Measurements from ENCODE around the gene PPTC7.
A peak's percentile ranks its signal among the peaks of the same experiment; 100 is the strongest.
"Not testable (repeated sequence)": the region's sequence is repeated elsewhere in the genome, so short reads cannot be mapped to it uniquely, and the experiment has no call there.

Gene PPTC7

DNA sequence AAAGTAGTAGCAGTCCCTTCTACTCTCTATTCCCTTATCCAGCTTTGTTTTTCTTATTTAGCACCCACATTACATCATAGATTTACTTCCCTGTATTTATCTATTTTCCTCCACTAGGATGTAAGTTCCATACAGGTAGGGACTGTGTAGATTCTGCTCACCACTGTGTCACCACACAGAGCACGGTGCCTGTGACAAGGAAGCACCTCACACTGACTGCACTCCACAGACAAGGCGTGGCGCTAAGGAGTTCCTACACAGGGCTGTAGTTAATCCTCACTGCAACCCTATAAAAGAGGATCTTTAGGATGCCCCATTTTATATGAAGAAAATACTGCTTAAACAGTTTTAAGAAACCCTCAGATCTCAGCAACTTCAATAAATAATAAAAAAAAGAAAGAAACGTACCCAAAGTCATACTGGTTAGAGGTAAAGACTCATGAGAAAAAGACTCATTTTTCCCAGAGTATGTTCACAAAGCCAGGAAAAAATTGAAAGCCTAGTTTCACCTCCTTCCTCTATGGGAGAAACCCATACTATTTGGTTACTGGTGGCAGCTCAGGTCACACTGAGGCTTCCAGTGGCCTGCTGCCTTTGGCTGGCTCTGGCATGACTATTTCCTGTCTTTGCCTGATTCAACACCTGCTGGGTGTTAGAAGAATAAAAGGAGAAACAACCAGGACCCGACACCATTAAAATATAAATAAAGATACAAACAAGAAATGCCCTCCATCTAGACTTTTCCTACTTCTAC lies 44.1 kb downstream of the PPTC7 start:
- H3K27ac Mint-ChIP-seq = peak overlapping the region; percentile 16
- H3K9me3 Mint-ChIP-seq = no peaks in the 10 kb centered on the region
- H3K36me3 Mint-ChIP-seq (ENCODE audit: low read depth) = peaks cover 68% of the 10 kb centered on the region
- peaks cover 35% of the 10 kb centered on the region for H3K4me1 Mint-ChIP-seq (ENCODE audit: low read depth)
- no peaks in the 10 kb centered on the region for H3K27me3 Mint-ChIP-seq
- H3K4me3 Mint-ChIP-seq = no peak overlapping the region

- Mint-ChIP-seq H3K27me3 (no peaks in the 10 kb centered on the region), H3K9me3 (no peaks in the 10 kb centered on the region), H3K4me1 (ENCODE audit: low read depth) (peaks cover 32% of the 10 kb centered on the region), H3K4me3 (no peak overlapping the region), H3K36me3 (ENCODE audit: low read depth) (peaks cover 62% of the 10 kb centered on the region), H3K27ac (peak overlapping the region; percentile 53)
Measured at GRCh38 chr12:110537605-110538409, 45.3 kb downstream of the PPTC7 start.

- Mint-ChIP-seq H3K4me1 (ENCODE audit: low read depth) (peaks cover 32% of the 10 kb centered on the region), H3K27ac (no peak overlapping the region), H3K36me3 (ENCODE audit: low read depth) (peaks cover 57% of the 10 kb centered on the region), H3K4me3 (no peak overlapping the region), H3K9me3 (no peaks in the 10 kb centered on the region), H3K27me3 (no peaks in the 10 kb centered on the region)
Measured at GRCh38 chr12:110536834-110537604, 46.1 kb downstream of the PPTC7 start.

GRCh38 chr12:110534811-110535210 lies 48.3 kb downstream of the PPTC7 start:
- Mint-ChIP-seq H3K9me3 (no peaks in the 10 kb centered on the region), H3K4me1 (ENCODE audit: low read depth) (peaks cover 47% of the 10 kb centered on the region), H3K27me3 (no peaks in the 10 kb centered on the region), H3K4me3 (no peak overlapping the region), H3K36me3 (ENCODE audit: low read depth) (peaks cover 70% of the 10 kb centered on the region), H3K27ac (no peak overlapping the region)

GRCh38 chr12:110533607-110534006 lies 49.5 kb downstream of the PPTC7 start:
- peaks cover 68% of the 10 kb centered on the region for H3K36me3 Mint-ChIP-seq (ENCODE audit: low read depth)

DNA sequence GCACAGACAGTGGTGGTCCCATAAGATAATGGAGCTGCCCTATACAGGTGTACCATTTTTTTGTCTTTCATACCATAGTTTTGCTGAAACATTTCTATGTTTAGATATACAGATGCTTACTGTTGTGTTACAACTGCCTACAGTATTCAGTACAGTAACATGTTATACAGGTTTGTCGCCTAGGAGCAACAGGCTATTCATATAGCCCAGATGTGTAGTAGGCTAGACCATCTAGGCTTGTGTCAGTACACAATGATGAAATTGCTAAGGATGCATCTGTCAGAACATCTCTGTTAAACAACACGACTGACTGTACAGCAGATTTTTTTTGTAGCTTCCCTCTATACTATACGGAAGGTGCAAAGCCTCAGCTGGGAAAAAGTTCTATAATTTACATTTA lies 50.5 kb downstream of the PPTC7 start:
- H3K4me1 Mint-ChIP-seq (ENCODE audit: low read depth) = peaks cover 51% of the 10 kb centered on the region
- H3K27me3 Mint-ChIP-seq = no peaks in the 10 kb centered on the region
- no peaks in the 10 kb centered on the region for H3K9me3 Mint-ChIP-seq
- no peak overlapping the region for H3K4me3 Mint-ChIP-seq
- peaks cover 66% of the 10 kb centered on the region for H3K36me3 Mint-ChIP-seq (ENCODE audit: low read depth)
- H3K27ac Mint-ChIP-seq = no peak overlapping the region

More at GRCh38 chr12:110533607-110534006, 49.5 kb downstream of the PPTC7 start:
- Mint-ChIP-seq H3K4me3 (no peak overlapping the region), H3K9me3 (no peaks in the 10 kb centered on the region), H3K27ac (no peak overlapping the region), H3K27me3 (no peaks in the 10 kb centered on the region), H3K4me1 (ENCODE audit: low read depth) (peaks cover 51% of the 10 kb centered on the region)

- H3K36me3 Mint-ChIP-seq (ENCODE audit: low read depth) = peaks cover 60% of the 10 kb centered on the region
- H3K27ac Mint-ChIP-seq = peak overlapping the region; percentile 59
- peak overlapping the region; percentile 2 for H3K4me3 Mint-ChIP-seq
- no peaks in the 10 kb centered on the region for H3K9me3 Mint-ChIP-seq
- peaks cover 50% of the 10 kb centered on the region for H3K4me1 Mint-ChIP-seq (ENCODE audit: low read depth)
- no peaks in the 10 kb centered on the region for H3K27me3 Mint-ChIP-seq
Measured at GRCh38 chr12:110531741-110532333, 51.3 kb downstream of the PPTC7 start.

DNA sequence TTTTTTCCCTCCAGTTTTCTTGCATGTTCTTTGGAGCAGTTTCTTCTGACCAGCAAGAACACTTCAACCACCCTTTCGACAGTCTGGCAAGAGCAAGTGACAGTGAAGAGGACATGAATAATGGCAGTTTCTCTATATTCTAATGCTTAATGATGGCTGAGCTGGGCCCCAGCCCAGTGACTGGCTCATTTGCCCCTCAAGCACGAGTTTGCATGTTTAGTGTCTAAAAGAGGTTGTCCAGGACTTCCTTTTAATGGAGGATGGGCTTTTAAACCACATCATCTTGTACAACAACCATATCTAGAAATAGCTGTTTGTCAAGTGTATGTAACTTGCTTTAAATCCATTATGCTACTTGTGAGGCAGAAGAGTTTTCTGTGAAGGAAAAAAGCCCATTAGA lies 52.6 kb downstream of the PPTC7 start:
- Mint-ChIP-seq H3K36me3 (ENCODE audit: low read depth) (peaks cover 49% of the 10 kb centered on the region), H3K27ac (no peak overlapping the region), H3K9me3 (no peaks in the 10 kb centered on the region), H3K4me1 (ENCODE audit: low read depth) (peaks cover 44% of the 10 kb centered on the region), H3K4me3 (no peak overlapping the region), H3K27me3 (no peaks in the 10 kb centered on the region)

DNA sequence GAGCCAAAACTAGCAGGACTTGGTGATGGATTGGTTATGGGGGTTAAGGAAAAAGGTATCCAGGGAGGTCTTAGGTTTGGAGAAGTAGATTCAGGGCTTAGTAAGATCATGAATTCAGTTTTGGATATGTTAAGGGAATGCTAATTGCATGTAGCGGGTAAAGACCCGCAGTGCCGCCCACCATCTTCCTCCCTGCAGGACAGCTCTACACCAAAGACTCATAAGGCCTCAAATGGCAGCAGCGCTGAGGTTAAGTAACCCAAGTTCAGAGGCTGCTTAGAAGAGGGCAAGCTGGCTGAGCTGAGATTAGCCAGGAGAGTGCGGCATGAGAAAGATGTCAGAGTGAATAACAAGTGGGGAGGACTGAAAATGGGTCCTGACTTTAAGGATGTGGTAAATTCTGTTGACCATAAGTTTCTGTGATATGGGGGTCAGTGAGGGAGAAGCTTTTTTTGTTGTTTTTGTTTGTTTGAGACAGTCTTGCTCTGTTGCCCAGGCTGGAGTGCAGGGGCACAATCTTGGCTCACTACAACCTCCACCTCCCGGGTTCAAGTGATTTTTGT lies 54.8 kb downstream of the PPTC7 start:
- no peak overlapping the region for H3K4me3 Mint-ChIP-seq
- H3K4me1 Mint-ChIP-seq (ENCODE audit: low read depth) = peaks cover 30% of the 10 kb centered on the region
- no peaks in the 10 kb centered on the region for H3K27me3 Mint-ChIP-seq
- no peak overlapping the region for H3K27ac Mint-ChIP-seq
- H3K36me3 Mint-ChIP-seq (ENCODE audit: low read depth) = peaks cover 35% of the 10 kb centered on the region
- H3K9me3 Mint-ChIP-seq = no peaks in the 10 kb centered on the region

DNA sequence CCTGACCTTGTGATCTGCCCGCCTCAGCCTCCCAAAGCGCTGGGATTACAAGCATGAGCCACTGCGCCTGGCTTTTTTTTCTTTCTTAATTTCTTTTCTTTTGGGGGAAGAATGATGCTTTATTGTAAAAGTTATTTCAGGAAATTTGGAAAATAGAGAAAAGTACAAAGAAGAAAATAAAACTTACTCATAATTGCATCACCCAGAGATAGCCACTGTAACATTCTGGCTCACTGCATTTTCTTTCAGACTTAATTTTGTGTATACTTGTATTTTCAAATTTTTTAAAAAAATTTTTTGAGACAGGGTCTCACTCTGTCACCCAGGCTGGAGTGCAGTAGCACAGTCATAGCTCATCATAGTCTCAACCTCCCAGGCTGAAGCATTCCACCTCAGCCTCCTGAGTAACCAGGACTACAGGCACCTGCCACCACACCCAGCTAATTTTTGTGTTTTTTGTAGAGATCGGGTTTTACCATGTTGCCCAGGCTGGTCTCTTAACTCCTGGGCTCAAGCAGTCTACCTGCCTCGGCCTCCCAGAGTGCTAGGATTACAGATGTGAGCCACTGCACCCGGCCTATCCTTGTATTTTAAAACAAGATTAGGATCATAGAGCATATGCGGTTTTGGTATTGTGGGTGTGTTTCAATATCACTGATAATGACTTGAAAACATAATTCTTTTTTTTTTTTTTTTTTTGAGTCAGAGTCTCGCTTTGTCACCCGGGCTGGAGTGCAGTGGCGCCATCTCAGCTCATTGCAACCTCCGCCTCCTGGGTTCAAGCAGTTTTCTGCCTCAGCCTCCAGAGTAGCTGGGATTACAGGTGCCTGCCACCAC lies 62.0 kb downstream of the PPTC7 start:
- not testable (repeated sequence) for H3K4me1 Mint-ChIP-seq (ENCODE audit: low read depth); H3K4me3 Mint-ChIP-seq; H3K9me3 Mint-ChIP-seq; H3K27ac Mint-ChIP-seq; H3K36me3 Mint-ChIP-seq (ENCODE audit: low read depth); H3K27me3 Mint-ChIP-seq

GRCh38 chr12:110518014-110518413 lies 65.1 kb downstream of the PPTC7 start:
- H3K36me3 Mint-ChIP-seq (ENCODE audit: low read depth); H3K9me3 Mint-ChIP-seq; H3K27me3 Mint-ChIP-seq; H3K4me3 Mint-ChIP-seq; H3K4me1 Mint-ChIP-seq (ENCODE audit: low read depth); H3K27ac Mint-ChIP-seq: not testable (repeated sequence)

- Mint-ChIP-seq H3K9me3 (no peaks in the 10 kb centered on the region), H3K27ac (no peak overlapping the region), H3K27me3 (no peaks in the 10 kb centered on the region), H3K4me3 (no peak overlapping the region), H3K4me1 (ENCODE audit: low read depth) (no peaks in the 10 kb centered on the region), H3K36me3 (ENCODE audit: low read depth) (no peaks in the 10 kb centered on the region)
Measured at GRCh38 chr12:110516995-110517394, 66.1 kb downstream of the PPTC7 start.

DNA sequence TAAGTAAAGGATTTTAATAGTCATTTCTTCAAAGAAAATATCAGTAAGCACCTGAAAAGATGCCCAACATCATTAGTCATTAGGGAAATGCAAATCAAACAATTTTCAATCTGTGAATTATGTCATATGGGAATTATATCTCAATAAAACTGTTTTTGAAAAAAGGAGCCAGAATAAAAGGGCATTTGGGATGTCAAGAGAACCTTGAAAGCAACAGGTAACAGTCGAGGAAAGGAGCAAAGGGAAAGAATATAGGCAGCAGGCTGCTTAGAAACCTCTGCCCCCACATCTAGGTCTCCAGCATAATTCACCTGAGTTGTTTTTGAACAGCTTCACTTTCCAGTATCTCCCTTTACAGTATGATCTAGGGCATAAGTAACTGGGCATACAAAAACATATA lies 68.8 kb downstream of the PPTC7 start:
- no peaks in the 10 kb centered on the region for H3K36me3 Mint-ChIP-seq (ENCODE audit: low read depth)
- H3K4me3 Mint-ChIP-seq = no peak overlapping the region
- H3K4me1 Mint-ChIP-seq (ENCODE audit: low read depth) = no peaks in the 10 kb centered on the region
- no peak overlapping the region for H3K27ac Mint-ChIP-seq
- no peaks in the 10 kb centered on the region for H3K9me3 Mint-ChIP-seq
- H3K27me3 Mint-ChIP-seq = no peaks in the 10 kb centered on the region

DNA sequence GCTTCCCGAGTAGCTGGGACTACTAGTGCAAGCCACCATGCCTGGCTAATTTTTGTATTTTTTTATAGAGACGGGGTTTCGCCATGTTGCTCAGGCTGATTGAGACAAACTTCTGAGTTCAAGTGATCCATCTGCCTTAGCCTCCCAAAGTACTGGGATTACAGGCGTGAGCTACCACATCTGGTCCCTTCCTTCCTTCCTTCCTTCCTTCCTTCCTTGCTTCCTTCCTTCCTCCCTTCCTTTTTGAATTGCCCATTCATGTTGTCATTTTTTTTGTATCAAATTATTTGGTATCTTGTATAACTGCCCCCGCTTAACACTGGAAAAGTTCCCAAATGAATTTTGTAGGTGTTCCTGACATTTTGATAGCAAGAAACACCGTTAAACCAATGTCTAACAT lies 69.3 kb downstream of the PPTC7 start:
- no peaks in the 10 kb centered on the region for H3K36me3 Mint-ChIP-seq (ENCODE audit: low read depth)
- no peaks in the 10 kb centered on the region for H3K27me3 Mint-ChIP-seq
- H3K4me3 Mint-ChIP-seq = no peak overlapping the region
- no peaks in the 10 kb centered on the region for H3K9me3 Mint-ChIP-seq
- no peak overlapping the region for H3K27ac Mint-ChIP-seq
- H3K4me1 Mint-ChIP-seq (ENCODE audit: low read depth) = no peaks in the 10 kb centered on the region
